Hypothalamus (tissue), 51 donors: ENCODE data around the gene ERICH3.

Source experiments
- DNase-seq, 51 donors: peaks; one replicate each; lab custom pipeline; 2025; lab: John Stamatoyannopoulos, UW

Gene ERICH3, protein sequence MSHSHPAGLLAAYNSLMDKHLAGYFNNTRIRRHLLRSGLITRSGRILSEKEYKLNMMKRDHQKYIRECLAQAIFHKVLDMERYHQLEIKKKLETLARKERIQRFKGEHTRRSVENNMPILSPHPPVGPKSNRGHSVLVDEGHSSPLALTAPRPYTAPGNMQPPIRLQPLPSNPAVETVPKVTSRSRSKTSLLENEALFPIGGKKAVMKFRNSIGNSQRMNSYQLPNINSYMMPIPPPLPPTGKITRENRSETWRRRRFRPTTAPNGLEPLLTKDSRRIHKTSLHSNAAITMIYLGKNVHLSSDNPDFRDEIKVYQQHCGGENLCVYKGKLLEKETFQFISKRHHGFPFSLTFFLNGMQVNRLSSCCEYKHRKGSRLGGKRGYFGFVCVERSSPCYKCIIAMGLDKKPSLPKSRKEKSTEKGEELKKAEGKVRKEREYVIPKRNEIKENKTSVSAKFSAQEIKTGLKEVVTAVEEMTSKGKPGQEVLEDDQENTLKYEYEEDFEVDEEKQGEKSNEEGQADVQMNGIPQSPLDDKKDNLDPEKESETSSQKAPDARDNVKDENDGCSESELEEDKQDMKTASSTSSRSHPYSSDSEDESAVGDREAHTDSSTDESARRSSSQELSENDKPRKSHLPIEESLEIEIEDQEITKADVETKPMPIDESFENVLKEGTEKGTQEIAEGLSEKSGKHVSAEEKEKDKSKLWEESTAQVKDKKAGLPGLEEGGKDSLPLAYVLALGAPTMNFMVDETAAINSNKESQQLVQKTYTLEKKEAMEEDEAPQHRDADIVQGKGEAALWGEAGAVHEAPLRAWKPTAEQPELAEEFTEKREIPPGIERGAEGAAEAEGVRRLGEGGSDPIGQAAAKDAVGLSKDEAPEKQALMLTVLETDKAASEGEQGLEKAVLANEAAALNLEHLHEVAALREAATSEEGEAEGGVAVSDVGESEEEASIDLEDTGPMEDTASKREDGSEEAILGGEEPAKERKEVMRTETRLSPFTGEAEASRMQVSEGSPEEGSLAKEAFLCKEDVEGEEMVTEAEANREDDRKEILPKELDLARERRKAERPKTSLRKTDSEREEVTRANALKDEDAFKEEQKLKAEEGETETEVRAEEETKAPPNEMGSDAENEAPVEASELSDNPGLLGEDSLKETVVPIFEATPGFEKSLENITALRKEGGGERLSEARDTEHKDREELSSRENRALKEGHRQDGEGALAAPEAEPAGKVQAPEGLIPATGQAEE (N-terminal part only)

DNA sequence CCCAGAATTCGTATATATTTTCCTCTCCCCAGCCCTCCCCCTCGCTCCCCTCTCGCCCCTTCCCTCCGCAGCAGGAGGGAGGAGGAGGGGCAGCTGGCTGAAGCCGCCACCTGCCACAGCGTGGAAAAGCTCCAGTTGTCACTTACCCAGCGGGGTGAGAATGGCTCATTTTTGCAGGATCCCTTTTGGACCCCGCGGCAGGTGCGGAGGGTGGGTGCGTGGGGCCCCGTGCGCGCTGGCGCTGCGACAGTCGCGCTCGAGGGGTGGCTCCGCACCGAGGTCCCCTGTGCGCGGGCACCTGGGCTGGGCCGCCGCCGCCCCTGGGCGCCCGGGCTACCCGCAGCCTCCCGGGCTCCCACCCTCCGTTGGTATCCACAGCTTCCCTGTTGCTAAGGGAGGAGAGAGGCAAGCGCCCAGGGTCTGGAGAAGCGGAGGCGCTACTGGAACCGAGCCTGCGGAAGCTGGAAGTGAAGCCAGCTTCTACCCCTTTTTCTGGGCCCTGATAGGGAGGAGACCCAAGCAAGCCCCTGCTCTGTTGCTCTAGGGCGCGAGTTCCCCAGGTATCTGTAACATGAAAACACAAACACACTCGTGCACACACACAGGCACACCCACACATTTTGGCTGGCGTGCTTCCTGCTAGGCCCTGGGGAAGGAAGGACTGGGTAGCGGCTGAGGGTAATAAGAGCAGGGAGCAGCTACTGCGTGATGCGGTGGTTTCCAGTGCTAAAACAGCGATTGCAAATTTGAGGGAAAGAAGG, at the start of gene ERICH3:
ERICH3 (minus strand) TSS at position 442 of the 761 bp plus-strand sequence; CDS start at position 169, 273 bp downstream.
- DNase-seq, result peak in 26 of 51 donors; percentile 3 to 79 (median 18)

- no peak for DNase-seq
Measured at GRCh38 chr1:74717626-74718025, 44.0 kb upstream of the ERICH3 start.

DNA sequence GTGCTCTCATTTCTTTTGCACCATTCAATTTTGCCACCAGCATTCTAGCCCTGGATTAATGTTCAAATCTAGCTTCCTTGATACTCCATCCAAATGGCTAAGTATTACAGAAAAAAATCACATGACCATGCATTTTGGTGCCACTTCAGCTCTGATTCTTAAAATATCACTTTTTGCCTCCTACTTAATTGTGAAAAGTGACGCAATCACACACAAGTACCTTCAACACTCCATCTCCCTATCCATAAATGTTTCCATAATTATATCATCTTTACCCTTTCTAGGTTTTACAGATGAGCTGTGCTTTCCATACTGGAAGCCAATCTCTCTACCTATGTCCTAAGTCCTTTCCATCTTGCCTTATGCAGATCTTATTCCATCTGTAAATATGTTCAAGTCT, 43.2 kb upstream of the ERICH3 start:
- no peak for DNase-seq

DNA sequence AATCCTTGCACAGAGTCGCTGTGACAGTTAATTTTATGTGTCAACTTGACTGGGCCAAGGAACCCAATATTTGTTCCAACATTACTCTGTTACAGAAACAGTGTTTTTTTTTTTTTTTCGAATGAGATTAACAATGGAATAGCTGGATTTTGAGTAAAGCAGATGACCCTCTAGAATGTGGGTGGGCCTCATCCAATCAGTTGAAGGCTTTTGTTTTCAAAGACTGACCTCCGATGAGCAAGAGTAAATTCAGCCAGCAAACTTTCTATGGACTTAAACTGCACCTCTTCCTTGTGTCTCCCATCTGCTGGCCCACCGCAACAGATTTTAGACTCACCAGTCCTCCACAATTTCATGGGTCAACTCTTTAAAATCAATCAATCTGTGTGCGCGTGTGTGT, 42.2 kb upstream of the ERICH3 start:
- DNase-seq, result no peak

GRCh38 chr1:74715236-74715502, 41.6 kb upstream of the ERICH3 start:
- no peak for DNase-seq

GRCh38 chr1:74714429-74715235, 41.0 kb upstream of the ERICH3 start:
- DNase-seq, result no peak

GRCh38 chr1:74713849-74714248, 40.3 kb upstream of the ERICH3 start:
- no peak for DNase-seq

DNA sequence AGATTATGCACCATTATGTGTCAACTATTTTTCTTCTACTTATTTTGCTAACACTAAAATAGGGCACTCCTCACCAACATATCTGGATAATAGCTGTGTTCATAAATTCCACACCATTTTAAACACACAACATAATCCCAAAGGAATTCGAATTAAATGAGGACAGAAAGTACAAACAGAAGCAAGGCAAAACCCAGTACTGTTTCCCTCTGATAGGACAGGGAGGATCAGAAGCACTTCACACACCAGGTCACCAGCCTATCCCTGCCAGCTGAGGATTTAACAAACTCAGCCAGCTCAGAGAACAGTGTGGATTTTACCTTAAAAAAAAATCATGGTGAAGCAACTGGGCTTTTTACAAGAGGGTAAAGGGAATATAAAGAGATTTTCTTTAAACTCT, 39.3 kb upstream of the ERICH3 start:
- DNase-seq, result no peak

DNA sequence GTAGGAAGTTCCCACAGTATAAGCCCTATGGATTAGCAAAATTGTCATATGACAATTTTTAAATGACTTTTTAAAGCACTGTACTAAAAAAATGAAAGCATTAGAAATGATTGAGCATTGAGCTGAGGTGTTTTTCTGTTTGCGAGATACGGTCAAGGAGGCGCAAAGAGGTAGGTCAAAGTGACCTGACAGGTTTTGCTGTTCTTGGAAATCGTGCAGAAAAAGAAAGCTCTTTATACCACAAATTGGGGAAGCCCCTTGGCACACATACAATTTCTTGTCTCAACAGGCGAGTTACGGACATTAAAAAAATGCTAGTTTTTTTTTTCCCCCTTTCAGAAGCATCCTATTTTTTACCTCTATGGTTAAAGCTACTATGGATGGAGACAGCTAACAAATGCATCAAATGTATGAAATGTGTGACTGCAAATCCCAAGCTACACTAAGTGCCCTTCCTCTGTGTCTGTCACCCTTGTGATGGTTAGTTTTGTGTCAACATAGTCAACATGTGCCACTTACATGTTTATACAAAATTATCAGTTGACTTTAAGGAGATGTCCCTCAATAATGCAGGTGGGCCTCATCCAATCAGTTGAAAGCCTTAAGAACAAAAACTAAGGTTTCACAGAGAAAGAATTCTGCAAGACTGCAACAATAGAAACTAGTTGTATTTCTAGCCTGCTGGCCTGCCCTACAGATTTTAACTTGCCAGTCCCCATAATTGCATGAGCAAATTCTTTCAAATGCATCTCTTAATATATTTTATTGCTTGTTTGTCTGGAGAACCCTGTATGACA, 30.0 kb upstream of the ERICH3 start:
- DNase-seq, result no peak

GRCh38 chr1:74699331-74699730, 25.7 kb upstream of the ERICH3 start:
- DNase-seq, result no peak

DNA sequence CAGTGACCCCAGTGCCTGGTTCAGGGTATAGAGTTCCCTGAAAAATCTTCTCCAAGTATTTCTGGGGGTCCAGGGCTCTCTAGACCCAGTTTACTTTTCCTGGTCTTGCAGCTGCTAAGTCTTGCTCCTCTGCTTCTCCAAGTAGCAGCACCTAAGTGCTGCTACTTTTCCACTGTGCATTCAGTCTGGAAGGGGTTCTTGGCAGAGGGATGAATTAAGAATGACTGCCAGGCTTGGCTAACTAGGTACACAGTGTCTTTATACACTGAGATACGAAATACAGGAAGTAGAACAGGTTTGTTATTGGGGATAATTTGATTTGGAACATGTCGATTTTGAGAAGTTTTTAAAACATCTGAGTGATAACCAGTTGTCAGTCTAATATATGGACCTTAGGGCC, 24.2 kb upstream of the ERICH3 start:
- DNase-seq, result no peak

GRCh38 chr1:74693473-74693872, 19.9 kb upstream of the ERICH3 start:
- DNase-seq, result no peak

DNA sequence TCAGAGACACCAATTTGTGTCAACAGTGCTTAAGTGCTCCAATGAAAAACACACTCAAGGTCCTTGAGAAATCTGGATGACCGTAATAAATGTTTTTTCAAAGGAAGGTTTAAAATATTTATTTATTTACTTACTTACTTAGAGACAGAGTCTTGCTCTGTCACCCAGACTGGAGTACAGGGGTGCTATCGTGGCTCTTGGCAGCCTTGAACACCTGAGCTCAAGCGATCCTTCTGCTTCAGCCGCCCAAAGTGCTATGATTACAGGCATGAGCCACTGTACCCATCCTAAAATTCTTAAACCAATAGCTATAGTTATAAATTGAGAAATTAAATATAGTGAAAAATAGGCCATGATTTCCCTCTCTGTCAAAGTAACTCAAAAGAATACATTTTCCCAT, 17.3 kb upstream of the ERICH3 start:
- DNase-seq, result no peak

GRCh38 chr1:74690364-74690696, 16.7 kb upstream of the ERICH3 start:
- no peak for DNase-seq

DNA sequence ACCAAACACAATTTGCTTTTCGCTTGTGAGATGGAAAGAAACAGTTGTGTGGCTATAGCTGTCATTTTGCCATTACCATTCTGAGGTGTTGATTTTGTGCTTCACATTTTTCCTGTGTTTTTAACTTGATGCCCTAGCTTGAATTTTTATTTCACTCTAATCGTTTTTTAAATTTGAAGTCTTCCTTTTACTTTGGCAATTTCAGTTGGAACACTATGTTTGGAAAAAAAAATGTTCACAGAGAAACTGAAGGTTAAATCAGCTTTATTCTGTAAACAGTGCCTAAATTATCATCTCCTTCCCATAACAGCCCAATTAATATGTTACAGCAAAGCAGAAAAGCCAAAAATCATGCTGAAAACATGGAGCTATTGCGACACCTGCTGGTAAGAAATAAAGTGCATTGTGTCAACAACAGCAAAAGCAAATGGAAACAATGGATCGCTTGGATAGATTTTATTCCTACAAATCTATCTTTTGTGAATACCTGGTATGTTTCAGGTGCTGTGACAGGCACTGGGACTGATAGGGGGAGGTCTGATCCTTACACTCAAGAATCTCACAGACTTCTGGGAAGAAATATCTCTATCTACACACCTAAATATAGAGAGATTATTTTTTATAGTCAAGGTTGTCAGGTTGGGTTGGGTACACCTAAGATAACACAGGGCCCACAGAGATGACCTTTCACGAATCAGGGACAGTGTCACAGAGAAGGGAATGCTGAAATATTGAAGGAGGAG, 16.2 kb upstream of the ERICH3 start:
- peak in 18 of 51 donors; percentile 0 to 68 (median 22) for DNase-seq

GRCh38 chr1:74686928-74687327, 13.3 kb upstream of the ERICH3 start:
- DNase-seq, result no peak

GRCh38 chr1:74684301-74684700, 10.7 kb upstream of the ERICH3 start:
- DNase-seq, result no peak

- no peak for DNase-seq
Measured at GRCh38 chr1:74683656-74684055, 10.1 kb upstream of the ERICH3 start.
